Transverse colon (tissue), 3 donors: ENCODE data around the gene TPH2.

Experiments
- POLR2A ChIP-seq: fragments of 450-650 bp; IDR thresholded peaks from one replicate; pipeline ENCODE4 v1.6.1; 2016; ENCODE audit warnings: antibody characterized with exemption, mild to moderate bottlenecking, moderate library complexity
- TF ChIP-seq, protein P1 (sequence below), 5 experiments: fragments of 200-600 bp in 3 of 5; fragments of 450-650 bp in 2 of 5; sonication (generic) in 3 of 5; IDR thresholded peaks; 1 replicate in 2 of 5; 2 replicates in 3 of 5; pipeline ENCODE4 v1.5.1; 2016 to 2017; ENCODE audit warnings: antibody characterized with exemption in 5 of 5, inconsistent platforms in 3 of 5, mild to moderate bottlenecking in 2 of 5, moderate library complexity in 1 of 5

DNA sequence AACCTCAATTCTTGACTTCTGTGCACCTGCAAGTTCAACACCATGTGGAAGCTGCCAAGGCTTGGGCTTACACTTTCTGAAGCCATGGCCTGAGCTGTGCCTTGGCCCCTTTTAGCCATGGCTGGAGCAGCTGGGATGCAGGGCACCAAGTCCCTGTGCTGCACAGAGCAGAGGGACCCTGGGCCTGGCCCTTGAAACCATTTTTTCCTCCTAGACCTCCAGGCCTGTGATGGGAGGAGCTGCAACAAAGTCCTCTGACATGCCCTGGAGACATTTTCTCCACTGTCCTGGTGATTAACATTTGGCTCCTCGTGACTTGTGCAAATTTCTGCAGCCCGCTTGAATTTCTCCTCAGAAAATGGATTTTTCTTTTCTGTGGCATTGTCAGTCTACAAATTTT lies 132.4 kb downstream of the TPH2 start:
- TF ChIP-seq, protein P1, sequence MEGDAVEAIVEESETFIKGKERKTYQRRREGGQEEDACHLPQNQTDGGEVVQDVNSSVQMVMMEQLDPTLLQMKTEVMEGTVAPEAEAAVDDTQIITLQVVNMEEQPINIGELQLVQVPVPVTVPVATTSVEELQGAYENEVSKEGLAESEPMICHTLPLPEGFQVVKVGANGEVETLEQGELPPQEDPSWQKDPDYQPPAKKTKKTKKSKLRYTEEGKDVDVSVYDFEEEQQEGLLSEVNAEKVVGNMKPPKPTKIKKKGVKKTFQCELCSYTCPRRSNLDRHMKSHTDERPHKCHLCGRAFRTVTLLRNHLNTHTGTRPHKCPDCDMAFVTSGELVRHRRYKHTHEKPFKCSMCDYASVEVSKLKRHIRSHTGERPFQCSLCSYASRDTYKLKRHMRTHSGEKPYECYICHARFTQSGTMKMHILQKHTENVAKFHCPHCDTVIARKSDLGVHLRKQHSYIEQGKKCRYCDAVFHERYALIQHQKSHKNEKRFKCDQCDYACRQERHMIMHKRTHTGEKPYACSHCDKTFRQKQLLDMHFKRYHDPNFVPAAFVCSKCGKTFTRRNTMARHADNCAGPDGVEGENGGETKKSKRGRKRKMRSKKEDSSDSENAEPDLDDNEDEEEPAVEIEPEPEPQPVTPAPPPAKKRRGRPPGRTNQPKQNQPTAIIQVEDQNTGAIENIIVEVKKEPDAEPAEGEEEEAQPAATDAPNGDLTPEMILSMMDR (IDR thresholded peaks at IDR 0.05) = no peak
- TF ChIP-seq POLR2A = no peak
